Stimulated activated CD4-positive, alpha-beta T cell treated with anti-CD3 and anti-CD28 coated beads, Interleukin-4, amount 100 ng/mL, for 4 hours (primary cell): ENCODE measurements around the gene SMARCA2.

Experiments used
- DNase-seq, 2 experiments: peaks; one replicate each; pipeline ENCODE4 v3.0.0-alpha.2; 2020

Gene SMARCA2

DNA sequence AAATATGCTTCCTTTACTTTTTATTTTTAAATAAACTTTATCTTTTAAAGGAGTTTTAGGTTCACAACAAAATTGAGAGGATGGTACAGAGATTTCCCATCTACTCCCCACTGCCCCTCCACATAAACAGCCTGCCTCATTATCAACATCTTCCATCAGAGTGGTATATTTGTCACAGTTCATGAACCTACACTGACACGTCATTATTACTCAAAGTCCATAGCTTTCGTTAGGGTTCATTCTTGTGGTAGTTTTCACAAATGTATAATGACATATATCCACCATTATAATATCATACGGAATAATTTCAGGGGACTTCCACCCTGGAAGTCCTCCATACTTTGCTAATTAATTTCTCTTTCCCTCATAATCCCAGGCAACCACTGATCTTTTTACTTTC lies 204.9 kb downstream of the SMARCA2 start:
- no peak for DNase-seq

DNA sequence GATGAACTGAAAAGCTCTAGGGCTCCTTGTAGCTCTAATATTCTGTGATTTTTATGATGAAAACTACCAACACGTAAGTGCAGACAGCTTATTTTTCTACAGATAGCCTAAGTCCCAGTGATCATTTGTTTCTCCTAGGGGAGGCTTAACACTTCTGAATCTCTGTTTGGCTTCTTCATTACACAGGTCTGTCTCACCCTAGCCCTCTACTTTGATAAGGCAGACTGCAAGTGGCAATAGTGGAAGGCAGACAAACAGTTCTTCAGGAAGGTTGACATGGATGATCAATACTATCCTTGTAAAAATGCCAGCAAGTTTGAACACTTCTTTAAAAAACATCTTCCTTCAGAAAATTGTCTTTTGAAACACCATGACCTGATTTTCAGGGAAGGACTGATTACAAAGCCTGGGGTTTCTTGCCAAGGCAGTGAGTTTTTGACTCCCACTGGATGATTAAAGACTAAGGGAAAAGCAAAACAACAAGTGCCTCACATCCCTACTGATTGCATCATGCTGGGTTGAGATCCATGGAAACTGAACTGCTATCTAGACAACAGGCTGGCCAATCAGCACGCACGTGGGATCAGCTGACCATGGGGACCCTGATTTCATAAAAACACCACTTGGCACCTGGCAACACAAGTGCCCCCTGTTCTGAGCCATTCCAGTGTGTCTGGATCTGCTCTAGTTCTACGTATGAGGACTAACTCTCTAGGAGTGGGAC lies 212.2 kb downstream of the SMARCA2 start:
- DNase-seq, result no peak

DNA sequence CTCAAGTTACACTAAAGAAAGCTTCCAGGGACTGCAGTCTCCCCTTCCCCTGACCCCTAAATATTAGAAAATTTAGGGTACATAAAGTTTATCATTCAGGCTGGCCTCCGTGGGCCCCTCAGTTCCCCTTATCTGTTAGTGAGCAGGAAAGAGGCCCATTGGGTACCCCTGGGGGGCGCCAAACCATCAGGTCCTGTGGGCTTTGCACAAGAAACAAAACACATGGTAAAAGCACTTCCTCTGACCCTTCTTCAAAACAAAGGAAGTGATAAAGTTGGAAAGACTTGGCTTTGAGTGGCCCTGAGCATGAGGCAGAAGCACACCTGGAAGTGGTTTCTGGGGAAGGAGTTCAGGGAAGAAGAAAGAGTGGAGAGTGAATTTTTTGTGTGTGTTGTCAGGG lies 213.0 kb downstream of the SMARCA2 start:
- no peak for DNase-seq

DNA sequence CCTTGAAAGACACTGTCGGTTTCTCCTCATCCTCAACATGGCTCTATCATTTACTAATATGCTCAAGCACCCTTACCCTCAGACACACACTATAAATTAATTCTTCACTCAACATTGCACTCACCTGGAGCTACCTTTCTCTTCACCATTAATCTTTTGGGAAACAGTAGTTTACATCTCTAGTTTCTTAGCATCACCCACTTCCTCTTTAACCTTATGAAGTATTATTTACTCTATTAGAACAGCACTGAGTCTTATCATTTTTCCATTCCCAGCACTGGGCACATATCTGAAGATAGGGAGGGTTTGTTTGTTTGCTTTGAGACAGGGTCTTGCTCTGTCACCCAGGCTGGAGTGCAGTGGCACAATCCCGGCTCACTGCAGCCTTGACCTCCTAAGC lies 213.5 kb downstream of the SMARCA2 start:
- DNase-seq, result no peak

DNA sequence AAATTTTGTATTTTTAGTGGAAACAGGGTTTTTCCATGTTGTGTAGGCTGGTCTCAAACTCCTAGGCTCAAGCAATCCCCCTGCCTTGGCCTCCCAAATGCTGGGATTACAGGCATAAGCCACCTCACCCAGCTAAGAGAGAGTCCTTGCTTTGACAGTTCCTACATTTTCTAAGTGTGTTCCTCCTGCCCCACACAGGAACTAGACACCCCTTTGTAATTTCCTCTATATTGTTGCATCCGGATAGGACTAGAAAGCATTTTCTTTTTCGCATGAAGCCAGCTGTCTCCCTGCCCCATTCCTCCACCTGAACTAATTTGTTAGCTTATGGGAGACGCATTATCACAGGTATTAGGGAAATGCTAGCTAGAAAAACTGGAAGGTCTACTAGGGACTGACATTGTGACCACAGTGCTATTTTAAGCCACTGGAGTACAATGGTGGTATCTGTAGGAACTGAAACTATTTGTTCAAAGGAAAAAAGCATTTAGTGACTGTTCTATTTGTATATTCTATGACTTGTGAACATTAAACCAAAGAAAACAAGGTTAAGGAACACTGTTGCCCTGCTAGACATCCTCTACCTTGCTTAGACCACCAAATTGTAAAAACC lies 214.1 kb downstream of the SMARCA2 start:
- no peak for DNase-seq

DNA sequence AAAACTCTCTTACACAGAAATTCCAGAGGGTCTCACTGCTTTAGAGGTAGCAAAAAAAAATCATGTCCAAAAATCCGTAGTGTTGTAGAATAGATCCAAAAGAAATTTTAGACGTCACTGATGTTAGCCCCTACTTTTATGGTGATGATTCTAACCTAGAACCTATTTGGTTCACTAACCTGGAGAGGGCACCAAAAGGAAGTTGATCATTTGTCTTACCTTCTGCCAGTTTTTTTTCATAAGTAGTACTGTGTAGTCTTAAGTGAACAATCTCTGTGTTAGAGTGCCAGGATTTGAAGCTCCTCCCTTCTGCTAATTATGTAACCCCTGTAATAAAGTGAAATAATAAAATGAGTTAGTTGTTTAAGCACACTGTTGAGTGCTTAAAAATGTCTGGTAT lies 215.2 kb downstream of the SMARCA2 start:
- DNase-seq, result no peak

DNA sequence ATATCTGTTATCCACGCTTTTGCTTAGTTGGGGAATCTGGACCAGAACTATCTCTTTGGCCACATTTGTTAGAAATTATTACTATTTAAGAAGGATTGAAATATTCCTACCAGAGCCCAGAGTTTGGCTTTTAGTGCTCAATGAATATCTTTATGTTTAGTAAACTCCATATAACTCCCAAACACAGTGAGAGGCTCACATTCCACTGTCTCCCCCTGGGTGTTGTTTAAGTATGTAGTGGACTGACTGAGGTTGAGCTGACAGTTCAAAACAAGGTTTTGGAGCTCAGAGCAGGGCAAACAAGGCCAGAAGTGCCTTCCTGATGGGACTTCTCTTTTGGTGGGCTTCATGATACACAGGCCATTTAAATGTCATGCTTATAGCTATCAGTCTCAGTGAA lies 216.0 kb downstream of the SMARCA2 start:
- DNase-seq, result no peak

DNA sequence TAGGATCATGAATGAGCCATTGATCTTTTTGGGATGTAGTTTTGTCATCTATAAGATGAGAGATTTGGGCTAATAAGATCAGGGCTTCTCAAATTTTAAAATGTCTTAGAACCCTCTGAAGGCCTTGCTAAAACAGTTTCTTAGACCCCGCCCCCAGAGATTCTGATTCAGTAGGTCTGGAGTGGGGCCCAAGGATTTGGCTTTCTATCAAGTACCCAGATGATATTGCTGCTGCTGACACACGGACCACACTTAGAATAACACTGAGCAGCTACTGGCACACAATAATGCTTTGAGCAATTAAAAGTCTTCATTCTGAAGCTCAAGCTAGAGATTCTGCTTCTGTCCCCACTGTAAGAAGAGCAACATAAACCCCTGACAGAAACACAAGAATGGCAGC lies 216.7 kb downstream of the SMARCA2 start:
- no peak for DNase-seq

DNA sequence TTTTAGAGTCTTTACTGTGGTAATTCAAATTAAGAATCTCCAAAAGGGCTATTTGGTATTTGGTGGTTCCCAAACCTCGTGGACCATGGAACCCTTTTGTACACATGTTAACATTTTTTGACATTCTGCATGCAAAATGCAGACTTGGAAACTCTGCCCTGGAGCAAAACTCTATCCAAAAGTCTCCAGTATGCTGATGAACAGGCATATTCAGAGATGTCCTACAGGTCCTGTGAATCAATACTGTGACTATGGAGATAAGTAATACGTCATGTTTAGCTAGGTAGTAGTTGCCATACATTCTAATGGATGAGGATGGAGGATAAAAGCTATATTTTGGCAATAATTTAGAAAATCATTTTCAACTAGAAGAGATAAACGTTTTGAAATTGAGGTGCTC lies 218.1 kb downstream of the SMARCA2 start:
- no peak for DNase-seq

DNA sequence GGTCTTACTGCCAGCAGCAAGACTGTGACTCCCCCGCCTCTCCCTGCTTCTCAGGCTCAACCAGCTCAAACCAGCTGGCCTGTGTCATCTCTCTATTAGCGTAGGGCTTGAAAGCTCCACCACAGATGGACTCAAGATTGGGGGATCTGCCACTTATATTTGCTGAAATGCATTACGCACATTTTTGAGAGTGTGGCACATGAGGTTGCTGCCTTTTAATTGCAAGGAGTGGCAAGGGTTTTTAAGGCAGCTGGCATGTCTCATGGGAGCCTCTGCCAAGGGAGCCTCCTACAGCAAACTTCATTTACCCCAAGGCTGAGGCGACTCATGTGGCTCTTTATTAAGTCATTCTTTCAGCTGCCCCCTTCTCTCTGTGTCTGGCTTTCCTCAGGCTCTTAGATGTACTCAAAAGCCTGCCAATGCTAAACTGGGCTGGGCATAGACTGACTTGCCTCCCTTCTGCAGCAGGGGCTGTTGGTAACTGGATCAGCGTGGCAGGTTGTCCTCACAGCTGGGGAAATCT lies 219.3 kb downstream of the SMARCA2 start:
- DNase-seq, result no peak

DNA sequence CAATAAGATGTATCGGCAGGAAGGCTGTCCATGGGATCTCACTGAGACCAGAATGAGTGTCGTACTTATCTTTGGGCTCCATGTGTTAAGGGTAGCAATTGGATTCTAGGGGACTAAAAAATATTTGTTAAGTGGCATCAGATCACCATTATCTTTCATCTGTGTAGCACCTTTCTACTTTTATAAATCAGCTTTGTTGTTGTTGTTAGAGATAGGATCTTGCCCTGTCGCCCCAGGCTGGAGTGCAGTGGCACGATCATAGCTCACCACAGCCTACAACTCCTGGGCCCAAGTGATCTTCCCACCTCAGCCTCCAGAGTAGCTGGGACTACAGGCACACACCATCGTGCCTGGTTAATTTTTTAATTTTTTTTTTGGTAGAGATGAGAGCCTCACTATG lies 220.5 kb downstream of the SMARCA2 start:
- no peak for DNase-seq

DNA sequence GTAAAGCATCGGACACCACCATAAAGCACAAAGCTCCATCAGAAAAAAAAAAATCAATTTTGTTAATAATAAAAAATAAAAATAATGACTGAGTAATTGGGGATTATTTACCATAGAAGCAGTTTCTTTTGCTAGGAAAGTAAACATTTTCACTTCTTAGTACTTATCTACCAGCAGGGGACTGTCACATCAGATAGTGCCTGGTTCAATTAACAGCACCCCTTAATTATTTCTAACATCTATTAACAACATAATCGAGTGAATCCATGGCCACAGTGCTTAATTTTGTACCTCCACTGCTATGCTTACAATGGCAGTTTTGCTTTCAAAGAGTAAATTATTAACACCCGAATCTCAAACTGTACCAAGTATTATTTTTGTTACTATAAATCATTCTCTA lies 221.7 kb downstream of the SMARCA2 start:
- DNase-seq, result no peak

DNA sequence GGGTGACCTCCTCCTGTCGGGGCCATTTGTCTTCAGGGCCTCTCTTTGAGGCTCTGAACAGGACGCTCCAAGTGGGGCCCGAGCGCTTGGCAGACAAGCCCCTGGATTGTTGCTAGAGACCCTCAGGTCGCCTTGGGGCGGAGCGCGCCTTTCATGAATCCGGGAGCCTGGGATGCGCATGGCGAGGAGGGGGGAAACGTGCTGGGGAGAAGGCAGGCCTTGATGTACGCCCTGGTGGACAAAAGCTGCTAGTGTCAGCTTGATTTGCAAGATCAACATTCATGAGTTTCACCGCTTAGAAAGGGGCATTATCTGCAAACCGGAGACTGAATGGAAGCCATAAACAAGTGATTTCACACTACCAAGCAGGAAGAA lies 226.3 kb downstream of the SMARCA2 start:
- DNase-seq, result no peak

DNA sequence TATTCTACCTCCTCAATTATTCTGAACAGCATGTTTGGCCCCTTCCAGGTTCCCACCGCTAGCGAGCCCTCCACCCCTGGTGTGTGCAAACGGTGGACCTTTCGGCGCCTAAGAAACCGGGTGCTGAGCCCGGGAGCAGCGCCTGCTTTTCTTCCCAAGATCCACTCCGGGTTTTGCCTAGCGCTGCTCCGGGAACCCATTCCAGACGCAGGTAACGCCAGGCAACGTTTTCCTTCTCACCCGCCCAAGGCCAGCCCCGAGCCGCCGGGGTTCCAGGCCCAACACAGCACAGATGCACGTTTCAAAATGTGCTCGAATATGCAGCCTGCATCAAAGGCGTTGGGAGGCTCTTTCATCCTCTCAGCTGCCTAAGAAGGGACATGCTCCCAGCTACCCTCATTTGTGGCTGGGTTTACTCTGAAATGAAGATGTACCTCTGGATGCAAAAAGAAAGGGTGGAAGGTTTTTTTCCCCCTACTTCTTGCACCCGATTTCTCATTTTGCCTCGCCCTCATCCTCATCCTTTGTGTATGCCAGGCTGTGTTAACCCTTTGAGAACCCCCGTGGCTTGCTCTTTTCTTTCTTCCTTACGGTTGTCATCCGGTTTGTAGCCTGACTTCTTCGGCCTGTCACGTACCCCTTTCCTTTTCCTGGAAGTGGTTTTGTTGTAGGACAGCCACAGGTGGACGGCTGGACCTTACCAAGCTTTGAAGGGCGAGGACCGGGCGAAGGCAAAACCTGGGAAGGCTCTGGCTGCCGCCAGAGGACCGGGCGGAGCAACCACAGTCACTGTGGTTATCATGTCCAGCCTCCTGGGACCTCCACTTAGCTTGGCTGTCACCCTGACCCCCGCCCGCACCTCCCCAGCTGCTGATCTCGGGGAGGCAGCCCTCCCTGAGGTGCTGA lies 226.9 kb downstream of the SMARCA2 start:
- DNase-seq, result peak; percentile 16 to 59

DNA sequence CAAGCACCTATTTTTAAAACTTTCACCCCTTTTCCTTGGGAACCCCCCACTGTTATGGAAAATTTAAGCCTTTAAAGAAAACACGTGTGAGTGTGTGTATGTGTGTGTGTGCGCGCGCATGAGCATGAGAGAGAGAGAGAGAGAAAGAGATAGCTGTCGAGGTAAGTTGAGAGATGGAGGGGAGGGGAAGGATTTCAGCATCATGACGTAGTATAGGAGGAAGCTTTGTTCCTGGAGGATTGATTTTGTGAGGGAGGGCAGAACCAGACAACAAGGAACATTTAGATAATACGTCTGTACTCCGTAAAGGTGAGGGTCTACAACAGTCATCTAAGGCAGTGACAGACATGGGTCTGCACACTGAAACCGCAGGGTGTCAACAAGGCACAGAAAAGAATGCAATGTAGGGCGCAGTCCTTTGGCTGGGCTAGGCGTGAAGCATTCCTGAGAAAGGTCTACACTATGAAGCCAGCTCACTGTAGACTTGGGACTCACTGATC lies 227.7 kb downstream of the SMARCA2 start:
- DNase-seq, result no peak
